Frontal cortex (tissue), 4 donors: ENCODE results near the gene CNGA4. TPM values are rescaled to one million over a fixed set of nuclear protein-coding genes. Genes with fewer than 3 reads are reported as not detected.
"Not testable (repeated sequence)": the region's sequence is repeated elsewhere in the genome, so short reads cannot be mapped to it uniquely, and the experiment has no call there.

Experiments used
- DNase-seq, 2 donors: peaks; one replicate each; pipeline ENCODE4 v3.0.0; 2012; ENCODE audit warnings: low spot score in 2 of 2
- FAIRE-seq: peaks from 2 replicates; lab custom pipeline; 2012; peaks lifted over from hg19 to GRCh38; lab: Jason Lieb, UNC
- total RNA-seq: library from RNA; depleted of rRNA; stranded (reverse); fragments of >200 nt; gene quantifications from one replicate; pipeline ENCODE4 v1.2.3, GENCODE V29; 2014
- donor health status: control.
- donor health status: control.
- donor health status: control.

Gene CNGA4
- total RNA-seq, 1 donor from 2014 or later, result 0.41 TPM

GRCh38 chr11:6224421-6224820 lies 14.5 kb upstream of the CNGA4 start:
- no peak for DNase-seq
- no peak for FAIRE-seq

GRCh38 chr11:6225024-6225423 lies 13.9 kb upstream of the CNGA4 start:
- DNase-seq (no peak), FAIRE-seq (no peak)

GRCh38 chr11:6225896-6226295 lies 13.0 kb upstream of the CNGA4 start:
- FAIRE-seq, result no peak
- no peak for DNase-seq

DNA sequence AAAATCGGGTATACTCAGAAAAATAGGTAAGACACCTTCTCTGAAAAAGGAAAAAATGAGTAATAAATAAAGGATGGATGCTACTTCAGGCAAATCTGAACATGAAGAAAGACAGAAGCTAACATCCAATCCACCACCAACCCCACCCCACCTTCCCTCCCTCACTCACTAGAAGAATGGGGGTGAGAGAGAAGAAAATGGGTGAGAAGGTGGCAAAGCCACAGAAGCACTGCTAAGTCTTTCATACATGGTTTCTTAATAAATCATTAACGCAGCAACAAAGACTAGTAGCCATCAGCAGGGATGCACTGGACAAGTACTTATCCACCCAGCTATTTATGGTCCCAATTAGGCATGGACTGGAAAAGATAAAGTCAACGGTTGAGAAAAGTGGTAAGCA lies 10.4 kb upstream of the CNGA4 start:
- DNase-seq (no peak), FAIRE-seq (no peak)

- FAIRE-seq, result no peak
- DNase-seq, result no peak
Measured at GRCh38 chr11:6229911-6230310, 9.0 kb upstream of the CNGA4 start.

DNA sequence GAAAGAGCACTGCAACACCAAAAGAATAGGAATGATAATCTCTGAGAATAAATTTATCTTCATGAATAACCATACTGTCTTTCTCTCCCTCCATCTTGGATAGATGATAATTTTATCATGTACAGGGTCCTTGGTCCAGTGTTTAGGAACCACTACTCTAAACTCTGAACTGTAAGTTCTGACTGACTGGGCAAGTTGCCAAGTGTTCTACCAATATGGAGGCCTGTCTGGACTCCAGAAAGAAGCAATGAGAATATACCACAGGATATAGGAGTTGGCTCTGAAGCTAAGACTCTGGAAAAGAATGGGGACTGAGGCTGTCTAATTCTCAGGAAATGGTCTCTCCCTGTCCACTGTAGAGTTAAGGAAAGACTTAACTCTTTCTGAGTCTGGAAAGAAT lies 6.0 kb upstream of the CNGA4 start:
- DNase-seq (no peak), FAIRE-seq (no peak)

GRCh38 chr11:6233984-6234386 lies 4.9 kb upstream of the CNGA4 start:
- DNase-seq (no peak), FAIRE-seq (no peak)

DNA sequence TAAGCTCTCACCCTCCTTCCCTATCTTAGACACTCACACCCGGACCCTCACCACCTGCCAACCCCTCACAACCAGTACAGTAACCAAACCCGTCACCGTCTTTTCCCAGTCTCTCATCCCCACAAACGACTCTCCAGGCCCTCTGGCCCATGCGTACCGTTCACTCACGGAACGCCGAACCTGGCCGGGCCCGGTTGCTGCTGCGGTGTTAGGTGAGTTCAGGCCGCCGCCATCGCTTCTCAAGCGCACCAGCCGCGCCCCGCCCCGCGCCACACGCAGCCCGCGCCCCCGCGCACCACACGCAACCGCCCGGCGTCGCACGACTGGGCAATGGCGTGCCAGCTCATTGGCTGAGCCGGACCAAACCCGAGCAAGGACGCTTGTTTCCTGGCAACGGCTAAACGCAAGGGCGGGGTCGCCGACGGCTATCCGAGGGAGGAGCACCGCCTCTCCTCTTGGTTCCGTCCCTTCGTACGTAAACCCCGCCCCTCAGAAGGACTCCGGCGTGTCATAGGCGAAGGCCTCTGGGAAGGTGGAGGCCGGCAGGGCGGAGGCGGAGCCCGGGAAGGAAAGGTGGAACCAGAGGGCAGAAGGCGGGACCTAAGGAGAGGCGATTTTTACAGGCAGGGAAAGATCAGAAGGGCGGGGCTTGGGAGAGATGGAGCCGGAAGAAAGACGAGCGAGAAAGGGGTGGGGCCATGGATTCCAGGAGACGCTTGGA lies 4.3 kb upstream of the CNGA4 start, which contains the start of gene FHIP1B:
Gene FHIP1B, minus strand, starts transcription at position 250 of the 721 bp plus-strand sequence. CDS start 10,120 bp downstream, outside the sequence.
- DNase-seq (peak; percentile 93 to 95), FAIRE-seq (peak; percentile 96)

DNA sequence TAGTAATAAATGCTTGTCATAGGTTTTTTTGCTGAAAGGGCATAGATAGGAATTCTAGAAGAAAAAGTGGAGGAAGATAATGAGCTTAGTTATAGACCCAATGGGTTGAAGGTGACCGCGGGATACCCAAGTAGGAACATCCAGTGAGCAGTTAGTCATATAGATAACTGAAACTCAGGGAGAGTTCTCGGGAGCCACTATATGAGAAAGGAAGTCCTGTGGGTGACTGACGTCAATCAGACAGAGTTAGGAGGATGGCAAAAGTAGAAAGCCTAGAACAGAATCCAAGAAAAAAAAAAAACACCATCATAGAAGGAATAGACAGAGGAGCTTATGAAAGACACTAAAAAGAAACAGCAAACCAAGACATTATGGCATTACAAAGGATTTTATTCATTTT lies 1.6 kb upstream of the CNGA4 start:
- FAIRE-seq (no peak), DNase-seq (no peak)

DNA sequence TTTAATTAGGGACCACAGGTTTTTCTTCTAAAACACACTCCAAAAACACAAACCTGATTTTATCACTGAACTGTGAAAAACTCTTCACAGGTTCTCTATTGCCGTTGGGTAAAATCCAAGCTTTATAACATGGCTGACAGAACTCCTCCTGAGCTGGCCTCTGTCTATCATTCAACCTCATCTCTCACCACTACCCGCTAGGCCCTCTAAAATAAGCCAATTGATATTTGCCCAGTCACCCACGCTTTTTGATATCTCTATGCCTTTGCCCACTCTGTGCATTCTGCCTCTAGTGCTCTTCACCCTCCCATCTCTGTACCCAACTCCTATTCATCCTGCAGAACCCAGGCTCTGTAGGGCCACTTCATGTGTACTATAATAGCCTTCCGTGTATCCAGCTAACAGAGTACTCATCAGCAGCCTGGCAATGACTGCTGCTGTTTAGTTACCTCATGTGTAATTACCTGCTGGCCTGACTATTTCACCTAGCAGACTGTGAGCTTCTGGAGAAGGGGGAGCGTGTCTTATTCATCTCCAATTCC lies 1.1 kb upstream of the CNGA4 start:
- FAIRE-seq, result no peak
- no peak for DNase-seq

DNA sequence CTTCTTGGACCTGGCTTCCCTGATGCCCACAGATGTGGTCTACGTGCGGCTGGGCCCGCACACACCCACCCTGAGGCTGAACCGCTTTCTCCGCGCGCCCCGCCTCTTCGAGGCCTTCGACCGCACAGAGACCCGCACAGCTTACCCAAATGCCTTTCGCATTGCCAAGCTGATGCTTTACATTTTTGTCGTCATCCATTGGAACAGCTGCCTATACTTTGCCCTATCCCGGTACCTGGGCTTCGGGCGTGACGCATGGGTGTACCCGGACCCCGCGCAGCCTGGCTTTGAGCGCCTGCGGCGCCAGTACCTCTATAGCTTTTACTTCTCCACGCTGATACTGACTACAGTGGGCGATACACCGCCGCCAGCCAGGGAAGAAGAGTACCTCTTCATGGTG lies 1.2 kb downstream of the CNGA4 start:
- FAIRE-seq (no peak), DNase-seq (no peak)

- DNase-seq (no peak), FAIRE-seq (no peak)
Measured at GRCh38 chr11:6240781-6241180, 1.9 kb downstream of the CNGA4 start.

DNA sequence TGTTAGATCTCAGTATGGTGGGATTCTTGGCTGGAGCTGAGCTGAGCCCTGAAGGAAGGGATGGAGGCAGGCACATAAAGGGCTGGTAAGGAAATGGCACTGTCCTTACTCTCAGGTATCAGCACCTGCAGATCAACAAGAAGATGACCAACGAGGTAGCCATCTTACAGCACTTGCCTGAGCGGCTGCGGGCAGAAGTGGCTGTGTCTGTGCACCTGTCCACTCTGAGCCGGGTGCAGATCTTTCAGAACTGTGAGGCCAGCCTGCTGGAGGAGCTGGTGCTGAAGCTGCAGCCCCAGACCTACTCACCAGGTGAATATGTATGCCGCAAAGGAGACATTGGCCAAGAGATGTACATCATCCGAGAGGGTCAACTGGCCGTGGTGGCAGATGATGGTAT lies 2.4 kb downstream of the CNGA4 start:
- FAIRE-seq, result no peak

GRCh38 chr11:6245536-6245935 lies 6.6 kb downstream of the CNGA4 start:
- no peak for DNase-seq
- FAIRE-seq, result no peak

More for the DNA sequence above, 2.4 kb downstream of the CNGA4 start:
- DNase-seq, result no peak

GRCh38 chr11:6248248-6248647 lies 9.4 kb downstream of the CNGA4 start:
- FAIRE-seq (no peak), DNase-seq (no peak)

DNA sequence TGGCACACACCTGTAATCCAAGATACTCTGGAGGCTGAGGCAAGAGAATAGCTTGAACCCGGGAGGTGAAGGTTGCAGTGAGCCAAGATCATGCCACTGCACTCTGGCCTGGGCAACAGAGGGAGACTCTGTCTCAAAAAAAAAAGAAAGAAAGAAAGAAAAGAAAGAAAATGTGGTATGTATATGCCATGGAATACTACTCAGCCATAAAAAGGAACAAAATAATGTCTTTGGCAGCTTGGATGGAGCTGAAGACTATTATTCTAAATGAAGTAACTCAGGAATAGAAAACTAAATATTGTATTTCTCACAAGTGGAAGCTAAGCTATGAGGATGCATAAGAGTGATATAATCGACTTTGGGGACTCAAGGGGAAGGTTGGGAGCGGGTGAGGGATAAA lies 10.0 kb downstream of the CNGA4 start:
- FAIRE-seq, DNase-seq: not testable (repeated sequence)

GRCh38 chr11:6249770-6250555 lies 11.1 kb downstream of the CNGA4 start:
- FAIRE-seq (no peak), DNase-seq (no peak)

DNA sequence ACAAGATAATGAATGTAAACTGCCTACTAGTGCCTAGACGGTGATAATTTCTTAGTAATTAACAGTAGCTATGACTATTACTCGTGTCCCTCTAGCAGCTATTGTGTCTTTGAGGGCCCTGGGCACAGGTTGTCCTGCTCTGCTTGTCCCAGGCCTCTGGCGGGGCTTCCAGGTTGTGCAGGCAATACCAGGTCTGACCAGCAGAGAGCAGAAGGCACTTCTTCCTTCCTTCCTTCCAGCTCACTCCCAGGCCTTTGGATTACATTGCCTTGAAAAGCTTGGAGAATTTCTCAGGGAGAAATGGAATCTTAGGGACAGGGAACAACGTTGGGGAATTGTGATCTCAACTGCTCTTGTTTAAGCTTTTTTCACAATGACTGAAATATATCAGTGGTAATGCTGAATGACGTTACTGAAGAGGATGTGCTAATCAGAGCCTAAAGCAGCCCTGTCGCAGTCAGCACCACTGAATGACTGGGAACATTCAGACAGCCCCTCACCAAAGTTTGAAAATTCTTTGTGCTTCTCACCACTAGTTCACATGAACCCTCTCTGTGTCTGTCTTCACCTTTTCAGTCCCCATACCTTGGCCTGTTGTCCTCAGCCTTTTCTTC lies 12.3 kb downstream of the CNGA4 start:
- FAIRE-seq, result no peak
- DNase-seq, result peak; percentile 41 to 55

- no peak for FAIRE-seq
- DNase-seq, result no peak
Measured at GRCh38 chr11:6251990-6252473, 13.1 kb downstream of the CNGA4 start.

- no peak for FAIRE-seq
Measured at GRCh38 chr11:6253197-6253596, 14.3 kb downstream of the CNGA4 start.

More at GRCh38 chr11:6253197-6253596, 14.3 kb downstream of the CNGA4 start:
- no peak for DNase-seq
